ENCODE measurements around the gene PLCG1.

- TF ChIP-seq CTCF (IDR thresholded peaks at IDR 0.05 in 8 of 11, conservative IDR thresholded peaks at IDR 0.05 in 3 of 11) (no peak), POLR2A (IDR thresholded peaks at IDR 0.05) (no peak), POLR2AphosphoS5 (IDR thresholded peaks at IDR 0.05) (peak in 1 of 3 donors; percentile 24)
Observed at GRCh38 chr20:41162396-41162795, 25.1 kb downstream of the PLCG1 start.
